ENCODE measurements around the gene RPS6KA5. TPM values are rescaled to one million over a fixed set of nuclear protein-coding genes. Genes with fewer than 3 reads are reported as not detected.

Gene RPS6KA5
- polyA plus RNA-seq, 3 donors, result 6.3 to 7.6 (median 7.3) TPM

DNA sequence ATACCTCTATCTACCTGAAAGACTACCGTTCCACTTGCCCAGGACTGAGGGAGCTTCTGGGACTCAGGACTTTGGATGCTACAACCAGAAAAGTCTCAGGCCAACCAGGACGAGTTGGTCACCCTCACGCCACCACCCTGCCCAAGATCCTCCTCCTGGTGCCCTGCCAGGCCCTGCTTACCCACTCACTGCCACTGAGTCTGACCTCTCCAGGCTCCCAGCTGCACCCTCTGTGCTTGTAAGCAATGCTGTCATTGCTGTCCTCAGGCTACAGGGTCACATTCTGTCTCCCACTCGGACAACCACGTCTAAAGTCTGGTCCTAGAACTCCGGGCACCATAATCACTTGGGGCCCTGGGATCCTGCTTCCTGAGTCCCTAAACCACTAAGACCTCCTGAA lies 253.4 kb downstream of the RPS6KA5 start:
- DNase-seq (ENCODE audit: extremely low read depth in 1 of 11, low read depth in 9 of 11, low spot score in 4 of 11), result no peak

DNA sequence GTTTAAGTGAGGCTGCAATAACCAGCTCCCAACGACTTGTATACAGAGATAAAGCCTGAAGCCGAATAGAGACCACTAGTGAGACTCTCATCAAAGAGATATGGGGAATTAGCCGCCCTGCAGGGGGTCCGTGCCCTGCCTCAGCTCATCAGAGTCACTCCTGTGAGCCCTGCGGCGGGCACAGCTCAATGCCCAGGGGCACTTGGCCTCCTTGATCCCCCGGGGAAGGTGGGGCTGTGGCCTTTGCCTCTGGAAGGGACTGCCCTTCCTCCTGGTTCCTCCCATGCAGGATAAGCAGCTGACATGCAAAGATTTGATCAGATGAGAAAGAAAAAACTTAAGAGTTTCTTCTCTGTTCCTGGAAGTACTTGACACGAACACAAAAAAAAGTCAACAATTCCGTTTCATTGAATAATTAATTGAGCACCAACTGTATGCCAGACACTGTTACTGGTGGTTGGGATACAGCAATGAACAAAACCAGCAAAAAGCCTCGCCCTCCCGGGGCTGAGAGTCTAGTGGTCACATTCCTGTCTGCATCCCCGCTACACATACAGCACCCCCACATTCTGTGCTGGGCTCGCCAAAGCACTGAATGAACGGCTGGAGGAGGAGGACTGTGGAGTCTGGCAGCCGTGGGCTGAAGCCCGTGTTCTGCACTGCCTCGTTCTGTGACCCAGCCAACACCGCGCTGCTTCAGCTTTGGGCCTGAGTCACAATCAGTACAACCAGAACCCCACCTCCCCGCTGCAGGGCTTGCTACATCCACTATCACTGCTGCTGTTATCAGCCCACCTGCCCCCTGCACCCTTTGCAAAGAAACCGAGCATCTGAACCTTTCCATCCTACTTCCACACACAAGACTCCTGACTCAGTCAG lies 254.5 kb downstream of the RPS6KA5 start:
- DNase-seq (ENCODE audit: extremely low read depth in 1 of 11, low read depth in 9 of 11, low spot score in 4 of 11), result no peak

DNA sequence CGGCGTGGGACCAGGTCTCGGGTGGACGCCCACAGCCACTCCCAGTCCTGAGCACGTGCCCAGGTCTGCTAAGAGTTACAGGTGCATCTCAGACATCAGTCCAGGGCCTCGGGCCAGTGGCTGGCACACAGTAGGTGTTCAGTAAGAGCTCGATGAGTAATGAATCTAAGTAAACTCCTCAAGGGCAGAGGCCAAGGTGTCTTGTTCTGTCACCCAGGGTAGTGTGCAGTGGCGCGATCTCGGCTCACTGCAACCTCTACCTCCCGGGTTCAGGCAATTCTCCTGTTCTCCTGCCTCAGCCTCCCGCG lies 255.4 kb downstream of the RPS6KA5 start:
- no peak for DNase-seq (ENCODE audit: extremely low read depth in 1 of 11, low read depth in 9 of 11, low spot score in 4 of 11)

DNA sequence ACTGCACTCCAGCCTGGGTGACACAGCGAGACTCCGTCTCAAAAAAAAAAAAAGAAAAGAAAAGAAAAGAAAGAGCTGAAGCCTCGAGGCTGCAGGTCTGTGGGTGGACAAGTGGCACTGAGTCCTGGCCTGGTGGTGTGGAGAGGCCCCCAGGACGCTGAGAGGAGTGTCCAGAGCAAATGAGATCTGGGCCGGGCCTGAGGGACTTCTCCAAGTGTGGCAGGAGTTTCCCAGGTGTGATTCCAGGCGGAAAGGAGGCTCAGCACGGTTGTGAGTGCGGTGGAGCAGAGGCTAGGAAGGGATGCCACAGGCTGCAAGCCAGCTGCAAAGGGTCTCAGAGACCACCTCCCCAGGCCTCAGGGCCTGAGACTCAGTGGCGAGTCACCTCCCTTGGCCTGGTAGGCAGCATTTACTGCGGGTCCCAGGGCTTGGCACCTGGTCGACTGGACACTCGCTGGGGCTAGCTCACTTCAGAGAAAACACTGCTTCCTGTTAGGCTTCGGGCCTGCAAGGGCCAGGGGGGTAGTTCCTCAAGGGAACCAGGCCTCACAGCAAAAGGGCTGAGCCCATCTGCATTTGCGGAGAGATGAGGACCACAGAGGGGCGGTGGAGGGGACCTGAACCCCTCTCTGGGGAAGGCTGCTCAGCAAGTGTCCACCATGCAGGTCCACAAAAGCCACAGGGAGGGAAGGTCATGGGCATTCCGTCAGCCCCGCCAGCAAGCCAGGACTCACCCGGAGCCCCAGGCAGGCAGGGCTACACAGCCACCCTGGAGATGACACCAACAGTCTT lies 256.0 kb downstream of the RPS6KA5 start:
- DNase-seq (ENCODE audit: extremely low read depth in 1 of 11, low read depth in 9 of 11, low spot score in 4 of 11), result no peak

DNA sequence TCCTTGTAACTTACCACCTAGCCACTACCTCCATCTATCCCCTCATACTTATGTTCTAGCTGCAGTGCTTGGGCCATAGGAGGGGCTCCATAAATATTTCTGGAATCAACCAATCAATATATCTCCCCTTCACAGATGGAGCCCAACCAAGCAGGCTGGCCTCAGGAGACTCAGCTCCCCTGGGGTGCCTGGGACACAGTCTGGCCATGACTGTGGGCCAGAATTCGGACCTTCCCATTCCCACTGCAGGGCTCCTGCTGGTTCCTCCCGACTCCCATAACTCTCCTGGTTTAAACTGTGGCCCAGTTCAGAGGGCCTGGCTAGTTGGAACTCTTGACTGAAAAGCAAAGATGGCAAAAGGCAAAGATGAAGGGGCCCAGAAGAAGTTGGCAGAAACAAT lies 257.2 kb downstream of the RPS6KA5 start:
- DNase-seq (ENCODE audit: extremely low read depth in 1 of 11, low read depth in 9 of 11, low spot score in 4 of 11), result no peak

DNA sequence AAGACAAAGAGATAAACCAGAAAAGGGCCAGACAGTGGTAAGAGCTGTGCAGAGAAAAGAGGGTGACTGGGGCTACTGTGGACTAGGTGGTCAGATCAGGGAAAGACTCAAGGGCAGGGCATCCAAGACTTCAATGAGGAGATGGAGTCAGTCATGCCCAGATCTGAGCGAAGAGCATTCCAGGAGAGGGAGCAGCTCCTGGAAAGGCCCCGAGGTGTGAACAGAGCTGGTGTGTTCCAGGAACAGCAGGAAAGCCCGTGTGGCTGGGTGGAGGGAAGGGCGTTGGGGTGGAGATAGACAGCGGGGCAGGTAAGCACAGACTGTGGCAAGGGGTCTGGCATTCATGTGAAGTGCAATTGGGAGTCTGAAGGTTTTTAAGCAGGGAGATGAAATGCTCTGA lies 261.0 kb downstream of the RPS6KA5 start:
- DNase-seq (ENCODE audit: extremely low read depth in 1 of 11, low read depth in 9 of 11, low spot score in 4 of 11), result no peak

DNA sequence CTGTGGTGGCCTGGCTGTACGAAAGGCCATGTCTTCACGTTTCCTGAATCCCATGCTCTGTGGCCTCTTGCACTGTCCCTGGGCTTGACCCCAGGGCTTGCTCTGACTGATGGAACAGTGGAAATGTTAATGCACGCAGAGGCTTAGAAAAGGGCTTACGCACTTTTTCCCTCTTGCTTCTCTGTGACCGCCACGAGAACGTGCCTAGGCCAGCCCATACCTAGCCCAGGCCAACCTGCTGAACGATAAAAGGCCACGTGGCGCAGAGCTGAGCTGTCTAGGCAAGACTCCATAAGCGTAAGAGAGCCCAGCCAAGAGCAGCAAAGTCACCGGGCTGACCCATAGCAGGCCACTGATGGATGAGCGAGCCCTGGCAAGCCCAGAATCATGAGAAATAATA lies 262.5 kb downstream of the RPS6KA5 start:
- DNase-seq (ENCODE audit: extremely low read depth in 1 of 11, low read depth in 9 of 11, low spot score in 4 of 11), result no peak

Other genes with a start within 250 kb of the RPS6KA5 start
- 10 to 100 TPM; 38.2 to 46.1 (median 44.1) TPM for gene TTC7B, start 244.2 kb downstream of the RPS6KA5 start, polyA plus RNA-seq (ENCODE audit: insufficient read length in 3 of 3)
- gene DGLUCY, start 53.4 kb upstream of the RPS6KA5 start, polyA plus RNA-seq (ENCODE audit: insufficient read length in 3 of 3), result 10 to 100 TPM; 65.4 to 79.2 (median 73.4) TPM
- 1 to 10 TPM; 1.8 to 4.2 (median 1.9) TPM for gene GPR68, start 184.1 kb upstream of the RPS6KA5 start, polyA plus RNA-seq (ENCODE audit: insufficient read length in 3 of 3)